Measurements from ENCODE around the gene AGRN. TPM values are rescaled to one million over a fixed set of nuclear protein-coding genes. Genes with fewer than 3 reads are reported as not detected.
"Not testable (repeated sequence)": the region's sequence is repeated elsewhere in the genome, so short reads cannot be mapped to it uniquely, and the experiment has no call there.

Gene AGRN
- total RNA-seq, 2 experiments from 2014 or later = 33.2 to 35.6 TPM

- intact Hi-C loops (cut with micrococcal nuclease); H3K27me3 Mint-ChIP-seq; H3K27ac Mint-ChIP-seq; POLR2A ChIA-PET; H3K4me3 Mint-ChIP-seq; DNase-seq: not testable (repeated sequence)
- CTCF ChIA-PET = interaction anchor here (1.5 kb wide), 1 partner anchor 26 kb away, joined by 3 read pairs; no protein-coding TSS in a partner anchor
- H3K4me1 Mint-ChIP-seq (ENCODE audit: low read depth) = peaks cover 35% of the 10 kb centered on the region
- H3K36me3 Mint-ChIP-seq = peaks cover 20% of the 10 kb centered on the region
- H3K9me3 Mint-ChIP-seq = peaks cover 29% of the 10 kb centered on the region
Observed at GRCh38 chr1:1096136-1096535, 76.2 kb downstream of the AGRN start.

DNA sequence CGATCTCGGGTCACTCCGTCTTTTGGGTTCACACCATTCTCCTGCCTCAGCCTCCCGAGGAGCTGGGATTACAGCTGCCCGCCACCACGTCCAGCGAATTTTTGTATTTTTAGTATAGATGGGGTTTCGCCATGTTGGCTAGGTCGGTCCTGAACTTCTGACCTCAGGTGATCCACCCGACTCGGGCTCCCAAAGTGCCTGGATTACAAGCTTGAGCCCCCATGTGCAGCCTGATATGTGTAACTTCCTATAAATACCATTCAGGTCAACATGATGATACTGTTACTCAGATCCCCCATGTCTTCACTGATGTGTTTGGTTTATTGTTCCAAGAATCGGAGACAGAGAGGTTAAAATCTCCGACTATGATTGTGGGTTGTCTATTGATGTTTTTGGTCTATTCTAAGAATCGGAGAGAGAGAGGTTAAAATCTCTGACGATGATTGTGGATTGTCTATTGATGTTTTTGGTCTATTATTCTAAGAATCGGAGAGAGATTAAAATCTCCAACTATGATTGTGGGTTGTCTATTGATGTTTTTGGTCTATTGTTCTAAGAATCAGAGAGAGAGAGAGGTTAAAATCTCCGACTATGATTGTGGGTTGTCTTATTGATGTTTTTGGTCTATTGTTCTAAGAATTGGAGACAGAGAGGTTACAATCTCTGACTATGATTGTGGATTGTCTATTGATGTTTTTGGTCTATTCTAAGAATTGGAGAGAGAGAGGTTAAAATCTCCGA, 78.9 kb downstream of the AGRN start:
- intact Hi-C loops (cut with micrococcal nuclease) = loop anchor here (2.0 kb wide), 3 partner anchors 18 to 60 kb away; partner anchors contain the start of gene C1orf159
- Mint-ChIP-seq H3K9me3 (peaks cover 31% of the 10 kb centered on the region), H3K4me3 (peak overlapping the region; percentile 9), H3K27ac (peak overlapping the region; percentile 97), H3K4me1 (ENCODE audit: low read depth) (peaks cover 47% of the 10 kb centered on the region), H3K36me3 (peaks cover 25% of the 10 kb centered on the region), H3K27me3 (peaks cover 3% of the 10 kb centered on the region)
- POLR2A ChIA-PET = interaction anchor here (1.1 kb wide), 1 partner anchor 35 kb away, joined by 4 read pairs; no protein-coding TSS in a partner anchor
- peak; percentile 48 for DNase-seq
- CTCF ChIA-PET = interaction anchor here (0.9 to 2.1 kb wide), 2 partner anchors 35 to 247 kb away, joined by 3 to 10 read pairs; no protein-coding TSS in a partner anchor

DNA sequence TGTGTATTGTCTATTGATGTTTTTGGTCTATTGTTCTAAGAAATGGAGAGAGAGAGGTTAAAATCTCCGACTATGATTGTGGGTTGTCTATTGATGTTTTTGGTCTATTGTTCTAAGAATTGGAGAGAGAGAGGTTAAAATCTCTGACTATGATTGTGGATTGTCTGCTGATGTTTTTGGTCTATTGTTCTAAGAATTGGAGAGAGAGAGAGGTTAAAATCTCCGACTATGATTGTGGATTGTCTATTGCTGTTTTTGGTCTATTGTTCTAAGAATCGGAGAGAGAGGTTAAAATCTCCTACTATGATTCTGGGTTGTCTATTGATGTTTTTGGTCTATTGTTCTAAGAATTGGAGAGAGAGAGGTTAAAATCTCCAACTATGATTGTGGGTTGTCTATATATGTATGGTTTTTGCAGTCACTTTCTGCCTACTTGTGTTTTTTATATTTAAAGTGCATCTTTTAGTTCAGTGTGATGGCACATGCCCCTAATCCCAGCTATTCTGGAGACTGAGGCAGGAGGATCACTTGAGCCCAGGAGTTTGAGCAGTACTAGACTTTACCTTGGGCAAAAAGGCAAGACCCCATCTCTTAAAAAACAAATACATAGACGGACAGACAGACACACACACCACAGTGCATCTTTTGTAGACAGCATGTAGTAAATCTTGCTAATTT, 79.7 kb downstream of the AGRN start:
- peaks cover 25% of the 10 kb centered on the region for H3K36me3 Mint-ChIP-seq
- peaks cover 3% of the 10 kb centered on the region for H3K27me3 Mint-ChIP-seq
- DNase-seq = peak; percentile 8
- POLR2A ChIA-PET = no interaction called here
- peaks cover 55% of the 10 kb centered on the region for H3K4me1 Mint-ChIP-seq (ENCODE audit: low read depth)
- intact Hi-C loops (cut with micrococcal nuclease) = loop anchor here (2.0 kb wide), 3 partner anchors 17 to 61 kb away; partner anchors contain the start of gene C1orf159
- peaks cover 31% of the 10 kb centered on the region for H3K9me3 Mint-ChIP-seq
- H3K27ac Mint-ChIP-seq = peak overlapping the region; percentile 97
- H3K4me3 Mint-ChIP-seq = peak overlapping the region; percentile 9
- CTCF ChIA-PET = interaction anchor here (0.6 kb wide), 1 partner anchor 140 kb away, joined by 3 read pairs; no protein-coding TSS in a partner anchor

GRCh38 chr1:1100296-1100695, 80.4 kb downstream of the AGRN start:
- no peak for DNase-seq
- intact Hi-C loops (cut with micrococcal nuclease) = no loop called here
- Mint-ChIP-seq H3K9me3 (peaks cover 31% of the 10 kb centered on the region), H3K27me3 (peaks cover 3% of the 10 kb centered on the region), H3K27ac (peak overlapping the region; percentile 47), H3K36me3 (peaks cover 25% of the 10 kb centered on the region), H3K4me3 (no peak overlapping the region), H3K4me1 (ENCODE audit: low read depth) (peaks cover 58% of the 10 kb centered on the region)
- ChIA-PET POLR2A (interaction anchor here (0.5 kb wide), 1 partner anchor 53 kb away, joined by 4 read pairs; no protein-coding TSS in a partner anchor), CTCF (interaction anchor here (0.6 kb wide), 1 partner anchor 140 kb away, joined by 3 read pairs; no protein-coding TSS in a partner anchor)

DNA sequence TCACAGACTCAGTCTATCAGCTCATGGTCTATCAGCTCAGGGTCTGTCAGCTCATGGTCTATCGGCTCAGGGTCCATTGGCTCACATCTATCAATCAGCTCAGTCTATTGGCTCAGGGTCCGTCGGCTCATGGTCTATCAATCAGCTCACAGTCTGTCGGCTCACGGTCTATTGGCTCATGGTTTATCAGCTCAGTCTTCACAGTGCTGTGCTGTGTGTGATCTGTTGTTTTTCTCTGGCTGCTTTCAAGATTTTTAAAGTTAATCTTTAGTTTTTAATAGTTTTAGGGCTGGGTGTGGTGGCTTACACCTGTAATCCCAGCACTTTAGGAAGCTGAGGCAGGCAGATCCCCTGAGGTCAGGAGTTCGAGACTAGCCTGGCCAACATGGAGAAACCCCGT, 81.6 kb downstream of the AGRN start:
- ChIA-PET CTCF (interaction anchor here (0.9 to 1.0 kb wide), 2 partner anchors 21 to 298 kb away, joined by 4 read pairs; partner anchors contain the start of gene CCNL2), POLR2A (no interaction called here)
- Mint-ChIP-seq H3K27me3 (peaks cover 3% of the 10 kb centered on the region), H3K9me3 (peaks cover 31% of the 10 kb centered on the region), H3K36me3 (peaks cover 28% of the 10 kb centered on the region), H3K4me1 (ENCODE audit: low read depth) (peaks cover 58% of the 10 kb centered on the region), H3K4me3 (no peak overlapping the region), H3K27ac (no peak overlapping the region)
- intact Hi-C loops (cut with micrococcal nuclease) = no loop called here
- DNase-seq = no peak

DNA sequence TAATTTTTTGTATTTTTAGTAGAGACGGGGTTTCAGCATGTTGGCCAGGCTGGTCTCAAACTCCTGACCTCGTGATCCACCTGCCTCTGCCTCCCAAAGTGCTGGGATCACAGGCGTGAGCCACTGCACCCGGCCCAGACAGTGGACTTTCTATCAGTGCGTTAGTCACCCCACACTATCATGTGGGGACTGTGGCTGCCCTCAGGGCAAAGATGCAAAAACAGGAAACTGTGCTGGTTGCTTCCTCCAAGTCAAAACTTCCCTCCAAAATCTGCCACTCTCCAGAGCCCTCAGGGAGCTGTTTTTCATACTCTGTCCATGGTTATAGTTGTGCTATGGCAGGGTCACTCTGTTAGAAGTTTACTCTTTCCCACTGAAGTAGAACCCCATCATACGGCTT, 84.2 kb downstream of the AGRN start:
- DNase-seq = peak; percentile 62
- H3K4me3 Mint-ChIP-seq; intact Hi-C loops (cut with micrococcal nuclease); CTCF ChIA-PET; H3K27me3 Mint-ChIP-seq: not testable (repeated sequence)
- Mint-ChIP-seq H3K4me1 (ENCODE audit: low read depth) (peaks cover 47% of the 10 kb centered on the region), H3K9me3 (peaks cover 18% of the 10 kb centered on the region), H3K36me3 (peaks cover 21% of the 10 kb centered on the region), H3K27ac (peak overlapping the region; percentile 70)
- POLR2A ChIA-PET = interaction anchor here (0.7 kb wide), 1 partner anchor 70 kb away, joined by 5 read pairs; no protein-coding TSS in a partner anchor

Other genes starting within 250 kb of the AGRN start
- not detected for gene SAMD11, start 96.2 kb upstream of the AGRN start, total RNA-seq
- 100 to 1,000 TPM; 111 to 117 TPM for gene NOC2L, start 60.9 kb upstream of the AGRN start, total RNA-seq
- 10 to 100 TPM; 25.8 to 30.6 TPM for gene KLHL17, start 59.5 kb upstream of the AGRN start, total RNA-seq
- 1 to 10 TPM; 5.8 to 6.0 TPM for gene PLEKHN1, start 53.6 kb upstream of the AGRN start, total RNA-seq
- gene PERM1, start 38.0 kb upstream of the AGRN start, total RNA-seq = not detected
- 1 to 10 TPM; 1.7 to 2.0 TPM for gene HES4, start 20.0 kb upstream of the AGRN start, total RNA-seq
- gene ISG15, start 6.6 kb upstream of the AGRN start, total RNA-seq = 100 to 1,000 TPM in 1 of 2 experiments, 10 to 100 TPM in 1; 96.9 to 108 TPM
- not detected for gene RNF223, start 54.2 kb downstream of the AGRN start, total RNA-seq
- 10 to 100 TPM; 19.5 to 20.5 TPM for gene C1orf159, start 96.0 kb downstream of the AGRN start, total RNA-seq
- gene TTLL10, start 153.8 kb downstream of the AGRN start, total RNA-seq = not detected
- 100 to 1,000 TPM; 375 to 387 TPM for gene TNFRSF18, start 186.5 kb downstream of the AGRN start, total RNA-seq
- gene TNFRSF4, start 194.0 kb downstream of the AGRN start, total RNA-seq = 1,000 to 10,000 TPM; 1,003 to 1,005 TPM
- 100 to 1,000 TPM; 302 to 305 TPM for gene SDF4, start 211.9 kb downstream of the AGRN start, total RNA-seq
- gene B3GALT6, start 212.1 kb downstream of the AGRN start, total RNA-seq = 10 to 100 TPM; 14.6 to 15.5 TPM
- gene C1QTNF12, start 226.6 kb downstream of the AGRN start, total RNA-seq = 1 to 10 TPM; 3.8 to 4.2 TPM

All from activated CD4-positive, alpha-beta memory T cell treated with anti-CD3 and anti-CD28 coated beads for 36 hours (primary cell).